Fibroblast of skin of back (primary cell): ENCODE results near the gene ZNF232.
A peak's percentile ranks its signal among the peaks of the same experiment; 100 is the strongest.
"Not testable (repeated sequence)": the region's sequence is repeated elsewhere in the genome, so short reads cannot be mapped to it uniquely, and the experiment has no call there.

ENCODE experiments used
- DNase-seq: peaks from one replicate; pipeline ENCODE4 v3.0.0-alpha.2; 2013

The ZNF232 gene

DNA sequence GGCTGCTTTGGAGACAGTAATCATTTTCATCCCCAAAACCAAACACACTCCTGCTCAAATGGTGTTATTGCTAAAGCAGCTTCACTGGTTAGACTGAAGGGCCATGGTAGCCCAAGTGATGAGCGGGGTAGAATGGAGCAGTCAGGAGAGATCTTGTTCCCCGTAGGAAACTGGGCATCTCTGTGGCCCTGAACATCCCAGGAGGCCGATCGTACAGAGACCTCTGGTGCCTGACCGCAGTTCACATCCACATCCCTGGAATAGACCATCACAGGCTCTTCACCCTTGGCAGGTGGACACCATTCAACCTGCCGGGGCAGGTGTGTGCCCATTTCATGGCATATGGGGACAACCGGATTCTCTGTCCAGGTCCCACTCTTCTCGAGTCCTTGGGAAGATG is 18.1 kb upstream of the ZNF232 start:
- not testable (repeated sequence) for DNase-seq

DNA sequence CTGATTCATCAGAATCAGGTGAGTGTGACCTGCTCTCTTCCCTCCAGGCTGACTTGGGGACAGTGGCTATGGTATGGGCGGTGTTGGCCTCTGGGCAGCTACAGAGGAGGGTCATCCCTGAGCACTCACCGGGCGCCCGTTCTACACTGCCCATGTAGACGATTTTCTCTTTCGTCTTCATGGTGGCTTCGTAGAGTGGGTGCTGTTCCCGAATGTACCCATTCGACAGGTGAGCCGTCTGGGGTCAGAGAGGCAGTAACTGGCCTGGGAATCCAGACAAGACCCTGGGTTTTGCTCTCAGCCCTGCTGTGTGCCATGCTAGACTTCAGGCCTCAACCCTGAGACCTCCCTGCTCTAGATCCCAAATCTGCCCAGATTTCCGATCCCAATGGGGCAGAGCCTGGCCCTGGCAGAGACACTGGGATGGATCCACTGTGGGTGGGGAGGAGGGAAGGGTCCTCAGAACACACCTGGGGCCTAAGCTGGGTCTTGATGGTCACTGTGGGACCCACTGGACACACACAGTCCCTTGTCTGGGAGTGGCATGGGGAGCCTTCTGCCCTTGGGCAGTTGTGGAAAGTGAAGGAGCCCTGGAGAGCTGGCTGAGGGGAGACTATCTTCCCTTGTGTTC is 17.3 kb upstream of the ZNF232 start:
- no peak for DNase-seq

DNA sequence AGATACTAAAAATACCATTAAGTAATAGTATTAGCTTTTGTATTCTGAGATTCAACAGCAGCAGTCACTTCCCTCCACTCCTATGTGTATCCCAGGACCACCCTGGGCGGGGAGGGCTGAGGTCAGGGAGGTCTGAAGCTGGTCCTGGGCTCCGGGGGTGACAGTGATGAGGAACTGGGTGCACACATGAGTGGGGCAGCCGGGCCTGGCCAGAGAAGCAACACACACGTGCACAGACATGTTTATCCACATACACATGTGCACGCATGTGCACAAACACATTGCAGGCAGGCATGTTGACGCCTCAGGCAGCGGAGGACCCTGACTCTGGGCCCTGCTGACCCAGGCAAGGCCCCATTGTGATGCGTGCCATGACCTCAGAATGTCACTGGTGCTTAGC is 16.7 kb upstream of the ZNF232 start:
- DNase-seq = not testable (repeated sequence)

DNA sequence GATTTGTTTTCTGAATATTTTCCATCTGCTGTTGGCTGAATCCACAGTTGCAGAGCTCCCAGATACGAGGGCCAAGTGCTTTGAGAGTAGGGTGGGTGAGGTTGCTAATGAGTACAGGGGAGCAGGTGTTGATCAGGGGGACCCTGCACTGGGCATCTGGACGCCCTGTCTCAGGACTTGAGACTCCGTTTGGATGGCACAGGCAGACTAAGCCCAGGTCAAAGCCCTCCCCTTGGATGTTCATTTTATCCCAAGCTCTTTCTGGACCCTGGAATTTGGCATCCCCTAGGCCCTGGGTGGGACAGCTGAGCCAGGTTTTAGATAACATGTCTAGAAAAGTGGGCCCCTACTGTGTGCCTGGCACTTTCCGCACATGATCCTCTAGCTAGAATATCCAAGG is 16.2 kb upstream of the ZNF232 start:
- no peak for DNase-seq

DNA sequence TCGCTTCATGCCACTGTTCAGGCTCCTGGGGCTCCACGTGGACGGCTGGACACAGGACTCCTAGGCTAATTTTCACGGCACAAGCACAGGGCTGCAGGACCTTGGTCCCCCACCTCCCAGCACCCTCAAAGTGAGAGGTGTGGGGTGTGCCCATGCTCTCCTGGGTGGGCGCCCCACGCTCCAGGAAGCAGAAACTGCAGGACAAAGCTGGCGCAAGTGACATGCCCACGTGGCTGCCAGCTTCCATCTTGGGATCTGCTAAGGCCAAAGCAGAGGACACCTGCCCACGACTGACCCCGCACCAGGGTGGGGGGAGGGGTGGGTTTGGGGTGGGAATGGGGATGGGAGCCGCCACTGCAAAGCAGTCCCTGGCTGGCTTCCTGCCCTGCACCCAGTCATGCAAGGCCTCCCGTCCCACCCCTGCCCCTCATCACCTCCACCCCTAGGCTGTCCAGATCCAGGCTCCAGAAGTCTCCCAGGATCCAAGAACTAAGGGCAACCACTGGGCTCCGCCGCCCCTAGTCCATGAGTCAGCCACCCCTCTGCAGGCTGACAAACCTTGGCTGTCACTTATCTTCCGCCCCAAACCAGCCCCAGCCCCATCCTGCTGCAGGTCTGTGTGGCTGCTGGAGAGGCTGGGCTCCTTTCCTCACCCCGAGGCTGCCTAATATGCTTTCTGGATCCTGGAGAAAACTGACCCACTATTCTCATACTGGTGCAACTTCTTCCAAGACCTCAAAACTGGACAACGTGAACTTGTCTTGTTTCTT is 15.2 kb upstream of the ZNF232 start:
- DNase-seq = no peak

DNA sequence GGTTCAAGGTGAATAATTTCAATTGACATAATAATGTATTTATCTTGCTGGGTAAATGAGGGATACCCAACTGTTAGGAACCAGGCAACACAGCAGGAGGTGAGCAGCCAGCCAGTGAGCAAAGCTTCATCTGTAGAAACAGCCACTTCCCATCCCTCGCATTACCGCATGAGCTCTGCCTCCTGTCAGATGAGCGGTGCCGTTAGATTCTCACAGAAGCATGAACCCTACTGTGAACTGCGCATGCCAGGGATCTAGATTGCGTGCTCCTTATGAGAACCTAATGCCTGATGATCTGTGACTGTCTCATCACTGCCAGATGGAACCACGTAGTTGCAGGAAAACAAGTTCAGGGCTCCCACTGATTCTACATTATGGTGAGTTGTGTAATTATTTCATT is 13.2 kb upstream of the ZNF232 start:
- not testable (repeated sequence) for DNase-seq

GRCh38 chr17:5124125-5124760 is 12.6 kb upstream of the ZNF232 start:
- DNase-seq = not testable (repeated sequence)

DNA sequence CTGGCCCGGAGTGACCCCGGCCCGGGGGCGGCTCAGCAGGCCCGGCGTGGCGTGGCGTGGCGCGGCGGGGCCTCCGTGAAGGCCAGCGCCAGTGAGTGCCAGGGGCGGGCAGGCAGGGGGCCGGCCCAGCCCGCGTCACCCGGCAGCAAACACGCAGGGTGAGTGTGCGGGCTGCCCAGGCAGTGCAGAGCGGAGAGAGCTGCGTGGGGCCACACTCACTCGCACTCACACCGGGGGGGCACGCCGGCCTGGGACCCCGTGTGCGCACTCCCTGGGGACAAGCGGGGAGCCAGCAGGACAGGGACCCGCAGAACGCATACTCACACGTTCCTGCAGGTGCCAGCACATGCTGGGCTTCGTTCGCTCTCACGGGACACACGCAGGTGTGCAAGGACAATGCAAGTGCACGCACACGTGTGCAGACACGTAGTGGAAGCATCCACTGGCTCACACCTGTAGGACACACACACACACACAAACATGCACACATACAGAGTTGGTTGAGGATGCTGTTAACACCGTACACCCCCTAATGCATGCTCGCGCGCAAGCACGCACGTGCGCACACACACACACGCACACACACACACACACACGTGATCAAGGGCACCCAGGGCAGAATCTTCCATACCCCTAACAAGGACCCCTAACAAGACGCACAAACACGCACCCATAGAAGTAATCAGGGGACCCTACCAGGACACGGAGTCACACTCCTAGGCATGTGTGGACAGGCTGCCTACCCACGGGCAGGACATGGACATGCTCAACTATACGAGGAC is 11.9 kb upstream of the ZNF232 start:
- DNase-seq = no peak

- DNase-seq = no peak
Measured at GRCh38 chr17:5122586-5123342, 11.1 kb upstream of the ZNF232 start.

DNA sequence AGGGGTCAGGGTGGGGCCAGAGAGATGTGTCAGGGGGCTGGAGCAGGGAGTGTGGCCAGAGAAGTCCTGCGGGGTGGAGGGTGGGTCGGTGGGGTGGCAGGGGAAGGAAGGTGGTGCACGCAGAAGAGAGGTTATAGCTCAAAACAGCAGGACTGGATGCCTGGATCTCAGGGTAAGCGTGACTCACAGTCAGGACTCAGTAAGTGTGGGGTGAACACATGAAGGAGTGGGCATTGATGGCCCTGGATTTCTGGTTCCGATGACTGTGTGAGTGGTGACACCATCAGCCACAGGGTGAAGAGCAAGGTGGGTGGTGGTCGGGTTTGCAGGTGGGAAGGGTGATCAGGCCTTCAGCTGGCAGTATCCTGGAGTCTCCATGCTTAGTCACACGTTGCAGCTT is 10.4 kb upstream of the ZNF232 start:
- not testable (repeated sequence) for DNase-seq

DNA sequence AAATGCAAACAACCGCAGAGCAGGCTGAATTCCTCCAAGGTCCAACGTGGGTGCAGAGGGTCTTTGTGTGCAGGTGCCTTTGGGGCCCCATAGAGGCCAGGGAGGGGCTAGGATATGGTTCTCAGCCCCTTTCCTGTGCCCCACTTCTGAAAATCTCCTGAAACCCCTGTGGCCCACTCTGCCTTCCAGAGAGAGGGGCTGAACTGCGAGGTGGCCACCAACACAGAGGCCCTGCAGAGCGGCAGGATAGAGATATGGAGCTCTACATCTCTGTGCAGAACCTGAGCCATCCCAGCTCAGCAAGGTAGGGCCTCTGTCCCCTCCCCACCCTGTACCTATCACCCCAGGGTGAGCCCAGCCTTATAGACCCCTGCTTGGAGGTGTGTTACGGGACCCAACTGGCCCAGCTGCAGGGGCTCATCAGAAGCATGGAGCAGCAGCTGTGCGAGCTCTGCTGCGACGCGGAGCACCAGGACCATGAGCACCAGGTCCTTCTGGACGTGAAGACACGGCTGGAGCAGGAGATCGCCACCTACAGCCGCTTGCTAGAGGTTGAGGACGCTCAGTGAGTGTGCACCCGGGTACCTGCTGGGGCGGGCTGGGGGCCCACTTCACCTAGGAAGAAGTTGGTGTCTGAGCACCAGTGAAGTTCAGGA is 9.6 kb upstream of the ZNF232 start:
- DNase-seq = no peak

- DNase-seq = not testable (repeated sequence)
Measured at GRCh38 chr17:5120436-5121185, 8.9 kb upstream of the ZNF232 start.

- no peak for DNase-seq
Measured at GRCh38 chr17:5120036-5120435, 8.4 kb upstream of the ZNF232 start.

DNA sequence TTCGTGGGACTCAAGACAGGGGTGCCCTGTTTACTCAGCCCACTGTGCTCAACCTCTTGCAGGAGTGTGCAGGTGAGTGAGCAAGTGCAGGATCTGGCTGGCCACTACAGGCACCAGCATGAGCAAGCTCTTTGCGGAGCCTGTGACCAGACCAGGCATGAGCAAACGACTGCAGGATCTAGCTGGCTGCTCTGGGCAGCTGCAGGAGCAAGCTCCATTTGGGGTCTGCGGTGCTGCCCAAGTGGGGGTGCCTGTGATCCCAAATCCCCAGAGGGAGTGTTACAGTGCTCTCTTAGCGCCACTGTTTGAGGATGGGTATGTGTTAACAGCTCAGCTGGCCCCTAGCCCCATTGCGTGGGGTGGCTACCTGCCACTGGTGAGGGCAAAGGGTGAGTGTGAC is 6.5 kb upstream of the ZNF232 start:
- no peak for DNase-seq

DNA sequence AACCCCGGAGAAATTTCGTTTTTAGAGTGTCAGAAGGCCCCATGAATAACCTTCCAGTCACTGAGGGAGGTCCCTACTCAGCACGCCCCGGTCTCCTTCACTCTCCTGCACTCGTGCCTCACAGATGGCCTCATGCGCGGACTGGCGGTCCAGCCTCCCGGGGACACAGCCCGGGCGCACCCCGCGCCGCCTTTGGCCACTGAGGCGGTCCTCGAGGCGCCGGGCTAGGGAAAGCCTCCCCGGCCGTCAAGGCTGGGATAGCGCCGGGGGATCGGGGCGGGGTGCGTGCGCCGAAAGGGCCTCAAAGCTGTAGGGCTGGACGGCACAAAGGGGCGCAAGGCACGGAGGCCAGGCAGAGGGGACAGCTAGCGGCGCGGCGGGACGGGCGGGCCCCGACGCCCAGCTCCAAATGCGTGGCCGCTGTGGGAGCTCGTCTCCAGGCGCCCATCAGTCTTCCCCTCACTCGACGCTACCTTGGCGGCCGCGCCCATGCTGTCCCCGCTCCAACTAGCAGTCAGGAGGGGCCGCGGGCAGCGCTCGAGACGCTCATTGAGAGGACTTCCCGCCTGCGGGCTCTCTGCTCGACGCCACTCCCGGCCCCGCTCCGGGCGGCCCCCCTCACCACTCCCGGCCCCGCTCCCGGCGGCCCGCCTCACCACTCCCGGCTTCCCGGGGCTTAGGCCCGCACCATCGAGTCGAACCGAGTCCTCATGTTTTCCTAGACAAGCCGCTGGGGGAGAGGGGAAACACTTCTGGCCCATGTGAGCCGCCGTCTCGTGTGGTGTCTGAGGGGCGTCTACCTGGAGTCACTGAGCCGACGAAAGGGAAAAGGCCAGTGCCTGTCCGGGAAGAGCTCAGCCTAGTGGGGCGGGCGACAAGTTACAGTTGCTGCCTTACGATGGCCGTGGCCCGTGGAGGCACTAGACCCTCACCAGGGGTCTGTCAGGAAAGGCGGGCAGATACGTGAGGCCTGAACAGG is 4.3 kb upstream of the ZNF232 start, which contains the start of gene USP6:
Gene USP6 (plus strand): TSS at position 360 of the 979 bp plus-strand sequence. CDS start 14,336 bp downstream, outside the sequence.
- no peak for DNase-seq

DNA sequence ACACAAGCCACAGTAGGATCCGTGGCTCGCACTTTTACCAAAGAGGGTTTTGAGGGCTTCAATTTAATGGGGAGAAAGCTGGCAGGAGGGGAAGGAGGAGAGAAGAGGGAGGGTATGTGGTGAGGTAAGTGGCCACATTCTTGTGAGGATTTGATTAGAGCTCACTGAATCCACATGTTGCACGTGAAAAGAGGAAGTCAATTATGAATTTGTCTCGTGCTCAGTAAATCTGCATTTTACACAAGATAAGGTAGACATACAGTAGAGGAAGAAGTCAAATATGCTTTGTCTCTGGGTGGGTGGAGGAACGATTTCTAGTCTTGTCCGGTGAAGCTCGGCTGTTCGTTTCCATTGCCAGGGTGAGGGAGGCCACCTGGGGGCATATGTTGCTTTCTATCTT is 862 bp downstream of the ZNF232 start:
- DNase-seq = no peak

DNA sequence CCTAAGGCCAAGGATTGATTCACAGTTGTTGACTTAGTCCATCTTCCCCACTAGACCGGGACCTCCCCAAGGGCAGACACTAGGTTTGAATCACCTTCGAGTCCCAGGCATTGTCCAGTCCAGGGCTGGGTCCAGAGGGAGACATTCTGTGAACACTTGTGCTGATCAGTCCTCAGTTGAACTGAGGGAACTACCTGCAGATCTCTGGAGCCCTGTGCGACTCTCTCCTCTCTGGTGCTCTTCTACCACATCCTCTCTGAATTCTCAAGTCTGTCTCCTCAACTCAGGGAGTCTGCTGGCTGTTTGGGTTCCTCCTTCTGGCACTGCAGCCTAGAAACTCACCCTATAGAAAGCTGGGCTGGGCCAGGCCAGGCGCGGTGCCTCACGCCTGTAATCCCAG is 10.8 kb downstream of the ZNF232 start:
- no peak for DNase-seq

DNA sequence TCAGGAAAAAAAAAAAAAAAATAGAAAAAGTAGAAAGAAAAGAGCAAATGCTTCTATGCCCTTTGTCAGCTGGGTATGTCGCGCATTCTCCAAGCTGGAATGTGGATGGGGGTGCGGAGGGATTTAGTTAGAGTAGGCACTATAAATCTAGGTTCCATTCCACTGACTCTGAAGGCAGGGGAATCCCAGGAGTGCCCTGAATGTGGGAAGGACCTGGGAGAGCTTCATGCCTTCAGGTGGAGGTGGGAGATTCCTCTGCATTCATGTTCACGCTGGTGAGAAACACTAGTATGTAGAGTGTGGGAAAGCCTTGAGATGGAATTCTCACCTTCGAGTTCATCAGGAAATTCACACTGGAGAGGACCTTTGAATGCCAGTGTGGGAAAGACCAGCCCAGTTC is 12.4 kb downstream of the ZNF232 start:
- no peak for DNase-seq

DNA sequence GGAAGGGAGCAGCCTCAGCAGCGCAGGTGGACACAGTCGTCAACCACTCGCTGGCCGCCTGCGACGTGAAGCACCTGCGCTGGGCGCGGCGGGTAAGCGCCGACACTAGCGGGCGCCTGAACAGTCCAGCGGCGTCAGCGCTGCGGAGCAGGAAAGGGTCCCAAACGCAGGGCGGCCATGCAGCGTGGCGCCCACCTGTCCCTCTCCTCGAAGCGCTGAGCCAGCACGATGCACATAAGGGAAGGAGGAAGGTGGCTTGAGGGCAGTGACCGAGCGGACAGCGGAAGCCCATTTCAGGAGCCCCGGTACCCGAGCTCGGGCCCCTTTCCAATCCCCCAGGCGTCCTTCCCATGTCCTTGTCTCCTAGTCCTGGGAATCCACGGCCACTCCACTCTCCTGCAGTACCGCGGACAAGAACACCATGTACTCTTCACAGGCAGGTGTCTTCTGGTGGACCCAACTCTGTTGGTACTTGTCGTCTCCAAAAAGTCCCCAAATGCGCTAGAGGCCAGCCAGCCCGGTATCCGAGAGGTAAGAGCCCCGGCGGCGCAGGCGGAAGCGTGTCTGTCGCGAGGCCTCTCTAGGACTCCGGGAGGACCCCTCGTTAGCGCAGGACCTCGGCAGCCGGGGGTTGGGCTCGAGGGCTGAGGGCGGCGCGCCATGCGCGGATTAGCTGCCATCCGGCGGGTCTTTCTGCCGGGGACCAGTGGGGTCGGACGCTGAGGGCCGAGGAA is 14.4 kb downstream of the ZNF232 start:
- DNase-seq = peak; percentile 12
